Cardiac muscle cell (in vitro differentiated cells and primary cell): Measurements from ENCODE around the gene POLR3B. TPM values are rescaled to one million over a fixed set of nuclear protein-coding genes. Genes with fewer than 3 reads are reported as not detected.

Source experiments
- DNase-seq, 2 donors: peaks; one replicate each; pipeline versions ENCODE4 v3.0.0 to v3.0.0-alpha.2; 2010 to 2017; ENCODE audit warnings: low read depth in 1 of 2, low spot score in 1 of 2
- H3K27ac ChIP-seq: fragments of 200-600 bp; sonication (generic); 2 replicates; pipeline ENCODE4 v1.5.1; 2016
- H3K27me3 ChIP-seq: fragments of 200-600 bp; sonication (generic); 2 replicates; pipeline ENCODE4 v1.6.0; 2016; ENCODE audit warnings: control low read depth
- H3K36me3 ChIP-seq: fragments of 200-600 bp; sonication (generic); 2 replicates; pipeline ENCODE4 v1.5.1; 2016; ENCODE audit warnings: control low read depth
- H3K4me1 ChIP-seq: fragments of 200-600 bp; sonication (generic); 2 replicates; pipeline ENCODE4 v1.8.1; 2017; ENCODE audit warnings: low read depth, mild to moderate bottlenecking, mixed run types
- H3K4me3 ChIP-seq: fragments of 200-600 bp; sonication (generic); 2 replicates; pipeline ENCODE4 v1.5.1; 2016; ENCODE audit warnings: mild to moderate bottlenecking
- H3K9me3 ChIP-seq: fragments of 200-600 bp; sonication (generic); 2 replicates; pipeline ENCODE4 v1.5.1; 2017; ENCODE audit warnings: low read depth, mild to moderate bottlenecking, control low read depth
- polyA plus RNA-seq: library from polyadenylated mRNA; unstranded; fragments of >200 nt; fragmentation: Nextera tagmentation; extraction: Ambion mirVana; gene quantifications from 2 replicates; pipeline ENCODE4 v1.2.1, GENCODE V29; 2016
- total RNA-seq: library from RNA; depleted of rRNA; stranded (reverse); fragments of >200 nt; gene quantifications from 2 replicates; pipeline ENCODE4 v1.2.3, GENCODE V29; 2016
- TF ChIP-seq, protein P1 (sequence below): IDR thresholded peaks from 2 replicates; pipeline ENCODE4 v1.5.1; 2012; ENCODE audit warnings: low read depth, mild to moderate bottlenecking, low read length

POLR3B gene
- total and polyA plus RNA-seq, 2 experiments from 2014 or later: 8.5 to 10.7 TPM

DNA sequence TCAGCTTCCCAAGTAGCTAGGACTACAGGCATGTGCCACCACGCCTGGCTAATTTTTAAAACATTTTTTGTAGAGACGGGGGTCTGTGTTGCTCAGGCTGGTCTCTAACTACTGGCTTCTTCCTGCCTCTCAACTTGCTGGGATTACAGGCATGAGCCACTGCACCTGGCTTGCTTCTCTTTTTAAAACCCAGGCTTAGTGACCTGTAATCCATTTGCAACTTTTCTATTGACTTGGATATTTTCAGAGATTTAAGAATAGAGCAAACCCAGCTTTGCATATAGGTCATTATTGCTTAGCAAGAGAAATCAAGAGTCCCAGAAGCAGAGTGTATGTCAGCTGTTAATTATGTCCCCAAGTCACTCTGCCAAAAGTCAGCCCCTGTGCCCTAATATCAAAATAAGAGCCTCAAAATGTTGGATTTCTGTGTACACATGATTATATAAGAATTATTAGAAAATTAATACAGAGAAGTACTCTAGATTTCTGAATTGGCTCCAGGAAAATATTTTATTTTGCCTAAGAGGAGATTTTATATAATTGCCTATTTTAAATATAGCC is 30.2 kb upstream of the POLR3B start:
- Histone ChIP-seq H3K4me3 (no peak overlapping the region), H3K27ac (no peak overlapping the region), H3K4me1 (no peaks in the 10 kb centered on the region), H3K36me3 (peaks cover 22% of the 10 kb centered on the region), H3K27me3 (no peaks in the 10 kb centered on the region), H3K9me3 (no peaks in the 10 kb centered on the region)
- DNase-seq: no peak
- TF ChIP-seq, protein P1, sequence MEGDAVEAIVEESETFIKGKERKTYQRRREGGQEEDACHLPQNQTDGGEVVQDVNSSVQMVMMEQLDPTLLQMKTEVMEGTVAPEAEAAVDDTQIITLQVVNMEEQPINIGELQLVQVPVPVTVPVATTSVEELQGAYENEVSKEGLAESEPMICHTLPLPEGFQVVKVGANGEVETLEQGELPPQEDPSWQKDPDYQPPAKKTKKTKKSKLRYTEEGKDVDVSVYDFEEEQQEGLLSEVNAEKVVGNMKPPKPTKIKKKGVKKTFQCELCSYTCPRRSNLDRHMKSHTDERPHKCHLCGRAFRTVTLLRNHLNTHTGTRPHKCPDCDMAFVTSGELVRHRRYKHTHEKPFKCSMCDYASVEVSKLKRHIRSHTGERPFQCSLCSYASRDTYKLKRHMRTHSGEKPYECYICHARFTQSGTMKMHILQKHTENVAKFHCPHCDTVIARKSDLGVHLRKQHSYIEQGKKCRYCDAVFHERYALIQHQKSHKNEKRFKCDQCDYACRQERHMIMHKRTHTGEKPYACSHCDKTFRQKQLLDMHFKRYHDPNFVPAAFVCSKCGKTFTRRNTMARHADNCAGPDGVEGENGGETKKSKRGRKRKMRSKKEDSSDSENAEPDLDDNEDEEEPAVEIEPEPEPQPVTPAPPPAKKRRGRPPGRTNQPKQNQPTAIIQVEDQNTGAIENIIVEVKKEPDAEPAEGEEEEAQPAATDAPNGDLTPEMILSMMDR: no peak

DNA sequence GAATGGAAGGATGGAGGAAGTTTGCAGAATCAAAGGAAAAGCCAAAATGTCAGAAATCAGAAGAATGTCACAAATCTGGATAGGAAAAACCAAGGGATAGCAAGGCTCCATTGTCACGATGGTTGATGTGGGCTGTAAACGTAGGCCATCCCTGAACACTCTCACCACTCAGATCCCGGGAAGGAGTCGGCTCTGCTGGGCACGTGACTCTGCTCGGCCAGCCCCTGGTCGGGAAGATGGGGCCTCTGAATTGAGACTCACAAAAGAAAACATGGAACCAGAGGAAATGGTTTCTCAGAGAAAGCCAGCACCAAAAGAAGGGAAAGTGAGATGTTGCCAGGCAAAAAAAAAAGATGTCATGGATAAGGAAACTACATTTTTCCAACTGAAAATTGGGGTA is 28.8 kb upstream of the POLR3B start:
- Histone ChIP-seq H3K36me3 (peaks cover 24% of the 10 kb centered on the region), H3K9me3 (no peaks in the 10 kb centered on the region), H3K27ac (no peak overlapping the region), H3K4me1 (no peaks in the 10 kb centered on the region), H3K27me3 (no peaks in the 10 kb centered on the region), H3K4me3 (no peak overlapping the region)
- no peak for DNase-seq
- TF ChIP-seq, protein P1: no peak

DNA sequence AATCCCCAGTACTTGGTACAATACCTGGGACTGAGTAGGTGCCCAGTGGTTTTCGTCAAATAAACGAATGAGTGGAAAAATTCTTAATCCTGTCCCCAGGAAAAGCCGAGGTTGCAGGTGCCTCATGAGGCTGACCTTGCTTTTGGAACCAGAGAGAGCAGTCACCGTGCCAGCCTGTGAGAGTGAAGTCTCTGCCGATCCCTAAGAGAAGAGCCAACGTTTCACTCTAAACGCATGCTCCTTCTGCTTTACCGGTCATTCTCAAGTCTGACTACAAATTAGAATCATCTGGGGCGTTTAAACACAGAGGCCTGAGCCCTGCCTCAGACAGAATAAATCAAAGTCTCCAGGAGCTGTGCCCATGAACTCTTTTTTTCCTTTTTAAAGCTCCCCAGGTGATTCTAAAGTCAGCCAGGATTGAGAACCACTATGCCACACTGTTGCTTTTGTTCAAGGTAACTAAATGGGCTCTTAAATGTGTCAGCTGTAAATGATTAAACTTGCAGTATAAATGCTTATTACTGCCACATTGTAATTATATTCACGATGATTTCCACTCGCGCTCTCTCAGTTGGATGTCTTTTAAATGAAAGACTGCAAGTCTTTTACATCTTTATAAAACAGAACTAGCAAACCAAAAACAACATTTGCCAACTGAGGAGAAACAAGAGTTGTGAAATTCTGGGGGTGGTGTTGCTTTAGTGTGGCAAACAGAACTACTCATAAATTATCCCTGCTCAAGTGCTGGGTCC is 28.1 kb upstream of the POLR3B start:
- no peaks in the 10 kb centered on the region for H3K9me3 ChIP-seq
- DNase-seq: no peak
- H3K27me3 ChIP-seq: no peaks in the 10 kb centered on the region
- no peak overlapping the region for H3K27ac ChIP-seq
- H3K4me3 ChIP-seq: no peak overlapping the region
- no peaks in the 10 kb centered on the region for H3K4me1 ChIP-seq
- H3K36me3 ChIP-seq: peaks cover 20% of the 10 kb centered on the region
- TF ChIP-seq, protein P1: no peak

- Histone ChIP-seq H3K4me1 (no peaks in the 10 kb centered on the region), H3K27ac (no peak overlapping the region), H3K36me3 (peaks cover 13% of the 10 kb centered on the region), H3K9me3 (no peaks in the 10 kb centered on the region), H3K27me3 (no peaks in the 10 kb centered on the region), H3K4me3 (no peak overlapping the region)
- TF ChIP-seq, protein P1: no peak
- DNase-seq: no peak
These were observed 25.9 kb upstream of the POLR3B start for GRCh38 chr12:106331599-106331998.

DNA sequence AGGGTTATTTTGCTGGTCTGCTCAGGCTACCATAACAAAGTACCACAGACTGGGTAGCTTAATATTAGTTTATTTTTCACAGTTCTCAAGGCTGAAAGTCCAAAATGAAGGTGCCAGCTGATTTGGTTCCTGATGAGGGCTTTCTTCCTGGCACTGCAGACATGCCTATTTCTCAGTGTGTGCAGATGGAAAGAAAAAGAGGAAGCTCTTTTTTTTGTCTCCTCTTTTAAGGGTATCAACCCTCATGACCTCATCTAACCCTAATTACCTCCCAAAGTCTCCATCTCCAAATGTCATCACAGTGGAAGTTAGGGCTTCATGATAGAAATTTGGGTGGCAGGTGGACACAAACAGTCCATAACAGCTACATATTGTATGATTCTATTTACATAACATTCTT is 25.0 kb upstream of the POLR3B start:
- no peak overlapping the region for H3K4me3 ChIP-seq
- H3K4me1 ChIP-seq: no peaks in the 10 kb centered on the region
- no peaks in the 10 kb centered on the region for H3K27me3 ChIP-seq
- no peak for DNase-seq
- TF ChIP-seq, protein P1: no peak
- no peaks in the 10 kb centered on the region for H3K9me3 ChIP-seq
- no peak overlapping the region for H3K27ac ChIP-seq
- H3K36me3 ChIP-seq: peaks cover 13% of the 10 kb centered on the region
